Fibroblast of upper back skin (primary cell): ENCODE measurements around the gene IMPG1.
A peak's percentile ranks its signal among the peaks of the same experiment; 100 is the strongest.
"Not testable (repeated sequence)": the region's sequence is repeated elsewhere in the genome, so short reads cannot be mapped to it uniquely, and the experiment has no call there.

Experiments
- DNase-seq: peaks from one replicate; pipeline ENCODE4 v3.0.0-alpha.2; 2013

Gene IMPG1

DNA sequence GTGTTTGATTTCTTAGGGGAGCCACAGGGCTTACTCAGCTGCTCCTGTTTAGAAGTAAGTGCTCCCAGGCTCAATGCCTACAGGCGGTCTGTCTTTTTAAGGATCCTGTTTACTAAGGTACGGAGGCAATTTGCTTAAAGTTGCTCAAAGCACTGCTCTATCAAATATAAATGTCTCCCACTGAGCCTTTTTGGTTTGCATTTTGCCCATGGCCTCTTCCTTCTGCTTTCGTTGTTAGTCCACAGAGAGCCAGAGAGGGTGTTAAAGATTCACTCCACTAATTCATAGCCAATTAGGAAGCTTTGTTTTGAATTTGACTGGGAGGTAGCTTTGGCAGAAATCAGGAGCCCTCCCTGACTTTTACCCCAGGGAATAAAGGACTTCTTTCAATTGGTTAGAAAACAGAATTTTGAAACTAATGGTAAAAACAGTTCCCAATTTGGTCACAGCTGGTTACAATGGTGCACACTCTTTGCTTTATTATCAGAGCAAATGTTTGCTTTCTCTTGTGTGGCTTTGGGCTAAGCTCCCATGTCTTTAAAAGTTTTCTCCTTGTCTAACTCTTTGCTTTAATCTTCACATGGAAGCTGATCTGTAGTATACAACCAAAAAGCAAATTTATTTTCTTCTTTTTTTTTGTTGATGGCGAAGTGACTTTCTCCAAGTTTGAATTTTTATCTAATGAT lies 126.2 kb downstream of the IMPG1 start:
- DNase-seq: no peak

DNA sequence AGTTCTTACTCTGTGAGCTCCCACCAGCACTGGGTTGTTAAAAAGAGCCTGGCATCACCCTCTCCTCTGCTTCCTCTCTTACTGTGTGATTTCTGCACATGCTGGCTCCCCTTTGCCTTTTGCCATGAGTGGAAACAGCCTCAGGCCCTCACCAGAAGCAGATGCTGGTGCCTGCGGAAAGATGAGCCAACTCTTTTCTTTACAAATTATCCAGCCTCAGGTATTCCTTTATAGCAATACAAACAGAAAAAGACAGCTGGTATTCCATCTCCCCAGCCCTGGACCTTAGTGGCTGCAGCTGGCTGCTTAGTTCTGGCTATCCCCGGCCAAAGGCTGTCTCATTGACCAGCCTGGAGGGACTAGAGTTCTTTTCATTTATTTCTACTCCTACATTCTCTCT lies 129.1 kb downstream of the IMPG1 start:
- no peak for DNase-seq

DNA sequence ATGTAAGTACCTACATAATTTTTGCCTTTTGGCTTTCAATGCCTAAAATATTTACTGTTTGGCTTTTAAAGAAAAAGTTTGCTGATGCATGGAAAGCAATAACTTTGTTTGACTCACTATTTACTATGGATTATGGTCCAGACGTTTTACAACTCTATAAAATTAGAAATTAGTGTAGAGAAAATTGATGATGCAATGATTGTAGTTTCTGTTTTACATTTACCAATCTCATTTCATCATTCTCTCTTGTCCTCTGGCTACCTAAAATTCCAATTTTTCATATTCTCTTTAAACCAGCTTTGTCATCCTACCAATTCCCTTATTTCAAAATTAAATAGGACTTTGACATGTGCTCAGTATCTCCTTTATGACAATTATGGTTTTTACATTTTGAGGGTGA lies 131.0 kb downstream of the IMPG1 start:
- no peak for DNase-seq

DNA sequence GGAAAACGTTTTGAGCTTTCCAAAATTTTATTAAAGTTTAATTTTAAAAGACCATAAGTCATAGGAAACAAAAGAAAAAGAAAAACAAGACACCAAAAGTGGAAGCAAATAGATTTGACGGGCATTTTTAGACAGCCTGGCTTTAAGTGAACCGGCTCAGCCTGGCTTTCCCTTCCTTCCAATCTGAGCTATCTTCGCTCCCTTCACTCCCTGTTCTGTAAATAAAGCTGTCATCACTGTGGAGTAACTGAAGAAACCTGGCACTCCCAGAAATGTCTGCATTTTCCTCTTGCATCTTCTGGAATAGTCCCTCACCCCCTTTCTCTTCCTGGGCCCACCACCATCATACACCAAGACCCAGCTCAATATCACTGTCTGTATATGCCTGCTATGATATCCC lies 131.9 kb downstream of the IMPG1 start:
- no peak for DNase-seq

DNA sequence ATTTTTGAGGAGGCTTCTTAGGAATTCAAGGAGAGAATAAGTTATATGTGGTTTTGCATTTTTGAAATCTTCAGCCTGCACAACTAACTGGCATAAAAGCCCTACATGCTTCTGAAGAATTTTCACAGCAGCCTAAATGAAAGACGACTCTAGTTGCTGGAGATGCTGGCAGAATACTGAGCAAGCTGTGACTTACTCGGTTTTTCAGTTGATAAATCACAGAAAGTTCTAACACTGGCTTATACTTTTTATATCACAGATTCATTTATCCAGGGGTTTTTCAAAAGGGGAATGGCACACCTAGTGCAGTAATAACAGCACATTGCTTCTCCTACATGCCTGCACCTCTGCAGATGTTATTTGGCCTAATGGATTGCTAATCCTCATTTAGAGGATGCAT lies 134.6 kb downstream of the IMPG1 start:
- DNase-seq: no peak

DNA sequence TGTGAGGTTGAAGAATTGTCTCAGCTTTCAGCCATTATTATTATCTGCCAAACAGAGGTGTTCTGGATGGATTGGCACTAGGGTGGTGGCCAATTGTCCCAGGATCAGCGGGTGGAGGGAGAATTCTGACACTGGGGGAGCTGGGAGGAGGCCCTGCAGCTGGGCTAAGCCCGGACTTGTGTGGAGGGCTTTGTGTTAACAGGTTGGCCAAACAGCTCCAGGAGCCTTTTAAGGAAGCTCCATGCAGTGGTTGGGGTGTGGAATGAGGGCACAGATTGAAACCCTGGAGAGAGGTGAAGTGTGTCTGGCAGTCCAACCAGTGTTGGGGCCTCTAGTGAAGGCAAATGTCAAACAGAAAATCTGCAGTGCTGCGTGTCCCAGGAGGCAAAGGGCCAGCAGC lies 135.8 kb downstream of the IMPG1 start:
- no peak for DNase-seq

DNA sequence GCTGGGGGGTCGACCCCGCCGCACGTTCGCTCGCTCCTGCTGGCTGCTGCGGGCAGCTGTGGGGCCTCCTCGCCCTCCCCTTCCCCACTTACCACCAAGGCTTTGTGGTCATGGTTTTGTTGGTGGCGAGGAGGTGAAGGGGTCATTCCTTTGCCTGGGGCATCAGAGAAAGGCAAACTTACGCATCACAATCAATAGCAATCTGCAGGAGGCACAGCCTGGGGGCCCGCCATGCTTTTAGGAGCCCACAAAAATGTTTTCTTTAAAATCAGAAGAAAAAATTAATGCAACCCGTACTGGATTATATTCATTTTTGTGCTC lies 137.0 kb downstream of the IMPG1 start:
- no peak for DNase-seq

DNA sequence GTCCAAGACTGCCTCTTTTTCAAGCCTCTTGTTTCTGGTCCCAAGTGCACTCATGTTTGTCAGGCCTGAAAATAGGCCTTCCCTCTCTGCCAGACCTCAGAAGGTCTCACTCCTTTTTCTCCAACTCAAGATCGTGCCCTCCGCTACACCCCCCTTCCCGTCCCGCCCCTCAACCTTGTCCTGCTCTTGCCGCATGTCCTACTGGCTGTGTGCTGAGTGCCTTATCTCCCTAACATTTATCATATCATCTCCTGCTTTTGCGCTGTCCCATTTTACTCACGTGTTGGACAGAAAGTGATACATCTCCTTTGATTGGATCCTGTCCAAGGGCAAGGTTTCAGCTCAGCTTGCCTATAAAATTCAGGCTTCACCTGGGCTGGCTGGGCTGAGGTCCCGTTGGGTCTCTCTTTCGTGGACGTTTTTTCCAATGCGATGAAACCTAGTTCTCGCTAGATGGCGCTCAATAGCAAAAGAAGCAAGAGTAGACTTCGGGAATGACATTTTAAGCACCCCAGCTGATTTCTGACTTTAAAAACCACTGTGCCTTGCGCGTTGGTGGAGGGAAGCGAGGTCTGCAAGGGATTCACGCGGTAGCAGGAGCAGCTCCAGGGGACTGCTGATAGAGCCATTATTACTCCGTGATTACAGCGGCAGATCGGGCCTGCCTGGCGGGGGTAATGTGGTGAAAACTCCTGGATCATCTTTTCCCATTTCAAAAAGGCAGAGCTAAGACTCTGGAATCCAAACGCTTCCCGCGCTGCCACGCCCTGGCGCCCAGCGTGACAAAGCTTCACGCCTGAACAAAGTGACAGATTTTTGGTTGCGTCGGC lies 137.6 kb downstream of the IMPG1 start:
- DNase-seq: peak; percentile 84

DNA sequence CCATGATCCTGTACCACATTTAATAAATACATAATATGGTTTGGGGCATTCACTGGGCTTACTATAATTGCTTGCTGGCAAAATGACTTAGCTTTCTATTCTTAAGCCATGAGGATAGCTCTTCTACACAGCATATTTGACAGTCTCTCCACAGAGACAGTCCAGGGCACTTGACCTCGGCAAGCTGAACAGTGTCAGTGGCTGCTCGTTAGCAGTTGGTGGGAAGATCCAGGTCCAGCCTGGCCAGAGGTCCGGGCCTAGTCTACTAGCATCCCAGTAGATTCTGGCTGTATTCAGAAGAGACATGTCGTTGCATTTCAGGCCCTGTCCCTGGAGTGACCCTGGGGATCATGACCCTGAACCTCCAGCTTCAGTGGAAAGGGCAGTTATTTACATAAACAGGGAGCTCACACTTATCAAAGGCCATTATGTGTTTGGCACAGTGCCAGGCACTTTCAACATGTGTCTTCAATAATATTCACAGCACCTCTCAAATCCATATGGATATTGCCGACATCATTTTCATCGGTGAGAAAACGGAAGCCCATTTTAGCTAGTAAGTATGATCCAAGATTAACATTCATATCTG lies 139.0 kb downstream of the IMPG1 start:
- no peak for DNase-seq

DNA sequence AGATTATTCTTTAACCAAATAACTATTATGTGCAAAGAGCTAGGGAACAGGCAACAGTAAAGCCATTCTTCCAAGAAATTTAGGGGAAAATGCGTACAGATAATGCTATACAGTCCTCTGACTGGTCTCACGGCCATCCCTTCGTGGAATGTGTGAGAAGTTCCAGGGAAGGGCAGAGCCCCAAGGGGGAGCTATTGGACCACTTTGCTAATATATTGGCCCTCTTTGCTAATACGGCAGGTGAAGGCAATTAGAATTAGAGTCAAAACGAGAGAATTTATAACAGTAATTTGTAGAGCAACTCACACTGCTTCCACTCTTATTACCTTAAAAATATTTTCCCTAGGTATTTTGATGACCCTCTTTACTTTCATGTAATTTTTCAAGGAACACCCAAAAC lies 140.4 kb downstream of the IMPG1 start:
- DNase-seq: peak; percentile 26

DNA sequence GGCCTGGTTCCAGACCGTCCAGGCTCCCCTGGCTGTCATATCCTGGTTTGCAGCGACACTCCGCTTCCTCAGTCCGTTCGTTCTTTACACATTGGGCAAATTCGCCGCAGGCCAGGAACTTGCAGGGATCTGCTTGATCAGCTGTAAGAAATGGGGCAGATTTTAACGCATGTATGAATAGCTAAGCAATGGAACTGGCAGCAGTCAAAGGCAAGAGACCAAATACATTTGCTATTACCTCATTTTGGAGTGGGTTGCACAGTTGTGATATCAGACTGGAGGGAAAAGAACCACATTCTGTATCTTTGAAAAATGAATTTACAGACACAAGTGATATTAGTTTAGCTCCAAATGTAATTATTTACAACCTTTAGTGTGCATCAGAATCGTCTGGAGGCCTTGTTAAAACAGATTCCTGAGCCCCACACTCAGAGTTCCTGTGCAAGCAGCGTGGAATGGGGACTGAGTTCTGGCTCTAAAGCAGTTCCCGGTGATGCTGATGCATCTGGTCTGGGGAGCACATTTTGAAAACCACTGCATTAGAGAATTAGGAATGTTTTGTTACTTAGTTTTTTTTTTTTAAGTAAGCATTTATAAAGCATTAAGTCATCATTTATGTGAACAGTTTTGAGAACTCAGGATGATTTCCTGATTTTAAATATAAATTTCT lies 141.3 kb downstream of the IMPG1 start:
- peak; percentile 52 for DNase-seq

DNA sequence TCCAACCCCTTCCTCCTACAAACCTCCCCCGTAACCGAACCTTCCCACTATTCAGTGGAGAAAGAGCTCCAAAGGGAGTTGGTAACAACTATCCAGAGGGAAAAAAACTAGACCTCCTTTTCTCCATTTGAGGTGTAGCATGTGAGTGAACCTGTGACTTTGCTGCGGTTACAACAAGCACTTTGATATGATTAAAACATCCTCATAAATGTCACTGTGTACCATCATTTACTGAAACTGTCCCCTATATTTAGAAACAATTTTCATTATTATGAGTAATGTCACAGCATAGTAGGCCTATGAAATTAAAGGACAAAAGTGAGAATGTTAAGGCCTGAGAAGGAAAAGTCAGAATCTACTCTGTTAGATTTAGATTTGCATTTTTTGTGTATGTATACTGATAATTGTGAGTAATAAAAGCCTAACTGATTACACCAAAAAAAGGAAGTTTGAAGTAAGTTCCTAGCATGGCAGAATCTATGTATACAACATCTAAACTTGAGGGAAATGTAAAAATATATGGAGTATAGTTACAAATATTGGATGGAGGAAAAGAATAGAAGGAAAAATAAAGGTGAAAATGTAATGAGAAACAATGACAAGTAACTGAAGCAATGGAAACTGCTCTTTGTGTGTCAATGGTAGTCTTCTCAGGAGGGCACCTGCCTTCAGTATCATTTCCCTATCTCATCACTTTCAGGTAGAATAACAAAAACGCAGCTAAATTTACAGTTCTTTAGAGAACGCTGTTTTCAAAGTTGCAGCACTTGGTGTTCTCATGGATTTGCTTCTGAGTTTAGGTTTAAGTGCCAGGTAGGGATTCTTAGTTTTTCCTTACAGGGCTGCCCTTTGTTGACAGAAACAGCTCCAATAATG lies 145.9 kb downstream of the IMPG1 start:
- no peak for DNase-seq

DNA sequence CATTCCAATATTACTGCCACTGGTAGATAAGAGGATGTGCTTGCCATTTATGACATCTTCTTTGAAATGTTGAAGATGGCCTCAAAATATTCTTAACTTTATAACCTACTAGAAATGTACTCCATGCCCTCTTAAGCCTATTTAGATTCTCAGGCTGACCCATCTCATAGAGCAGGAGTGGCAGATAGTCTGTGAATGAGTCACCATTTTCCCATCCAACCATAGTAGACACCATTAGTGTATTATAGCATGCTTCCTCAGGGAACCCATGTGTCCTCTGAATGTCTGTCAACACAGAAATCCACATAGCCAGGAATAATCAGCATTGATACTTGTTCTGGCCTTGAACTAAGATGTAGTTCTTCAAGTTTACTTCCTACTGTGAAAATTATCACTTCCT lies 150.2 kb downstream of the IMPG1 start:
- DNase-seq: peak; percentile 31

DNA sequence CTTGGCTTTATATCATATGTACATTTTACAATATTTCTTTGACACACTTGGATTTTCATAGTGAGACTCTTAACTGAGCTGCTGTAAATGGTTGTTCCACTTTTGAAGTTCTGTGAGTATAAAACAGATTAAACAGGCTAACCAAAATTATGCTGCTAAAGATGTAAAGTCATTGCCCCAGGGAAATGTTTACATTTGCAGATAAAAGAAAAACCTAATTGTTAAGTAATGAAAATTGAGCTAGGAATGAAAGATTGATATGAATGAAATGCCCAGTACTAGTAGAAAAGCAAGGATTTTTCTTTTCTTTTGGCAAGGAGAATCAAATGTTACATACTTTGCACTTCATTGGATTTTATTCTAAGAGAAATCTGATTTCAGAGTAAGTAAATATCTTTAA lies 159.4 kb downstream of the IMPG1 start:
- no peak for DNase-seq

DNA sequence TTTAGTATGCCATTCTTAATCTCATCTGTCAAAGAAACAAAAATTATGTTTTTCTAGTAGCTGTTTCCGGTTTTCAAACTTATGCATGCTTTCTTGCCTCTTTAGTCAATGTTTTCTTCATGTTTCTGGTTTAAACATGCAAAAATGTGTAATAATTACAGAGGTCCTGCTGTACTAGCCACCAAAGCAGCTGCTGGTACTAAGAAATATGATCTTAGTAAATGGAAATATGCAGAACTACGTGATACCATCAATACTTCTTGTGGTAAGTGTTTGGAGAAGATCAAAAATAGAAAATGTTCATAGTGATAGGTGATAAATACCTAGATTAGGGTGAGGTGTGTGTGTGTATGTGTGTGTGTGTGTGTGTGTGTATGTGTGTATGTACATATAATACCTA lies 165.0 kb downstream of the IMPG1 start:
- no peak for DNase-seq

DNA sequence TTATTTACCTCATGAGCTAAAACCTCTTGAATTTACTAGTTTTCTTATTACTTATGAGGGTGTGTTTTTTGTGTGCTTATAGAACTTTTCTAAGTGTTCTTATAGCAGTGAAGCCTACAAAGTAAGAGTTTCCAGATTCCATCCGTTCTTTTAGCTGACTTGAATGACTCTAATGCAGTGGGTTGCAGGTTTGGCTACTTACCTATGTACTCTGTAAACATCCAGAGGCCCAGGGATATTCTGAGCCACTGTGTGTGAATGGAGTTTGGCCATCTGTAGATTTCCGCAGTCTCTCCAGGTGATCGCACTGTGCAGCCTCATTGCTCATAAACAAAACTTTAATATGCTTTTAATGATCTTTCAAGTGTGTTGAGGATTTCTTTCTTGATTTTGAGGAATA lies 165.6 kb downstream of the IMPG1 start:
- no peak for DNase-seq

DNA sequence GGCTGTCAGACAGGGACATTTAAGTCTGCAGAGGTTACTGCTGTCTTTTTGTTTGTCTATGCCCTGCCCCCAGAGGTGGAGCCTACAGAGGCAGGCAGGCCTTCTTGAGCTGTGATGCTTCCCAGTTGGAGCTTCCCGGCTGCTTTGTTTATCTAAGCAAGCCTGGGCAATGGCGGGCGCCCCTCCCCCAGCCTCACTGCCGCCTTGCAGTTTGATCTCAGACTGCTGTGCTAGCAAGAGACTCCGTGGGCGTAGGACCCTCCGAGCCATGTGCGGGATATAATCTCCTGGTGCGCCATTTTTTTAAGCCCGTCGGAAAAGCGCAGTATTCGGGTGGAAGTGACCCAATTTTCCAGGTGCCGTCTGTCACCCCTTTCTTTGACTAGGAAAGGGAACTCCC lies 167.3 kb downstream of the IMPG1 start:
- not testable (repeated sequence) for DNase-seq

DNA sequence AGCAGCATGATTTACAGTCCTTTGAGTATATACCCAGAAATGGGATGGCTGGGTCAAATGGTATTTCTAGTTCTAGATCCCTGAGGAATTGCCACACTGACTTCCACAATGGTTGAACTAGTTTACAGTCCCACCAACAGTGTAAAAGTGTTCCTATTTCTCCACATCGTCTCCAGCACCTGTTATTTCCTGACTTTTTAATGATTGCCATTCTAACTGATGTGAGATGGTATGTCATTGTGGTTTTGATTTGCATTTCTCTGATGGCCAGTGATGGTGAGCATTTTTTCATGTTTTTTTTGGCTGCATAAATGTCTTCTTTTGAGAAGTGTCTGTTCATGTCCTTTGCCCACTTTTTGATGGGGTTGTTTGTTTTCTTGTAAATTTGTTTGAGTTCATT lies 172.2 kb downstream of the IMPG1 start:
- DNase-seq: not testable (repeated sequence)

DNA sequence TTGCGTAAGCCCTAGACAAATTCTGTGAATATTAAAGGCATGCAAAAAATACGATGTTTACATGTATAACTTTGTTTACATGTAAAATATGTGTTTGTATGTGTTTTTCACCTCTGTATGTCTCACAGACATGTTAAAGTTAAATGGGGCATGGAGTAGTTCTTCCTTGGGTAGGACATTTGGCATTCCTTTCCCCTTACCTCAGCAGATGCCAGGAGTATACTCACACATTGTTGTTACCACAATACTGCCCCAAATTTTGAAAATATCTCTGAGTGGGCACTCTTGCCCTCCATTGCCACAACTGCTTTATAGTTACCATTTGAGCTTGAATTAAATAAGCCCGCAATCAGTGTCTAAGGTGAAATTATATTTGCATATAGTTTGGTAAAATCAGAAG lies 175.9 kb downstream of the IMPG1 start:
- DNase-seq: no peak

DNA sequence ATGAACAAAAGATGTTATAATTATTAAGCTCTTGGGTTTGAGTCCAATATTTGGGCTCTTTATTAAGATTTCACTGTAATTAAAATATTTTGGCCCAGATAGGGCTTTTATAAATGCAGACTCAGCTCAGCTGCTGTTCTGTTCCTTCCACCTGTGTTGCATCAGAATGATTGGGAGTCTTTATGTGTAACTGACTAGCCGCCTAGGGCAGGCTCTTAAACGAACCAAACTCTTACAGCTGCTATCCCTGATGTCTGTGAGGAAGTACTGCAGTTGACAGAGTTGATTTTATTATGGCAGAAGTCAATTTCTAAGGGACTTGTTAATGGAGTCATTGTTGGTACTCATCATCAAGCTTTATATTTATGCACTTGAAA lies 178.7 kb downstream of the IMPG1 start:
- no peak for DNase-seq

DNA sequence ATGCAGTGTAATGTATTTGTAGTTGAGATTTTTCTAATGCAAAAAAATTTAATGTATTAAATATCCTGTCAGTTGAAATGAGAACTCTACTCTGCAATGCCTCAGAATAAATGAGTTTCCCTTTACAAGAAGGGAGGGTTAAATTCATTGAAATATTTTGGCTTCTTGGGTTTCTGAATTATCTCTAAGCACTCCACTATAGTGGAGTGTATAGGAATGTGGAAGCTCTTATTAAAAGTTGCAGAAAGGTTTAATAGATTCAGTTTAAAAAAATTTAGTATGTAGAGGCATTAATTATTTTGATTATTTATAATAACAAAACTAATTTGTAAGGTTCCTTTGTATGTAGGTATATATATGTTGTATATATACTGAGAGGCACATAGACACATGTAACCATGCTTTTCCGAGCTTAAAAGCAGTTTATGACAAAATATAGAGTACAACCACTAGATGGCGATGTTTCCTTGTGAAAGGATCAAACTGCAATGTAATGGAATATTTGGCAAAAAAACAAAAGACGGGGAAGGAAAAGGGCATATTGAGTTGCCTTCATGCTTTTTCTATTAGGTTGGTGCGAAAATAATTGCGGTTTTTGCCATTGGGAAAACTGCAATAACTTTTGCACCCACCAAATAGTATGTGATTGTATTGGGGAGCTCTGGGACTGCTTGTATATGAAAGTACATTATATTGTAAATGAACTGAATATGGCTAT lies 179.2 kb downstream of the IMPG1 start:
- peak; percentile 80 for DNase-seq

DNA sequence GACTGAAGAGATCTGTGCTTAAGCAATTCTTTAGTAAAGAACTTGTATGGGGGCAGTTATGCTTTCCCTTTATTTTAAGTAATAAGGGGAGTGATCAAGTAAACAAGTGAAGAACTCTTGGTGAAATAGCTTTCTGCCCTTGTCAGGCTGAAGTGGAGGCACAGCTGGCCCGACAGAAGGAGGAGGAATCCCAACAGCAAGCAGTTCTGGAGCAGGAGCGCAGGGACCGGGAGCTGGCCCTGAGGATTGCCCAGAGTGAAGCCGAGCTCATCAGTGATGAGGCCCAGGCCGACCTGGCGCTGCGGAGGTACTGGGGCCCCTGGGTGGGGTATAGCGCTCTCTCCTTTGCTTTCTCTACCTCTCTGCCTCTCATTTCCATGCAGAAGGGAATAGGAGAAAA lies 180.1 kb downstream of the IMPG1 start:
- DNase-seq: no peak
